ENCODE results near the gene RHPN2. TPM values are rescaled to one million over a fixed set of nuclear protein-coding genes. Genes with fewer than 3 reads are reported as not detected.

The RHPN2 gene
- total RNA-seq, 2 experiments from 2014 or later = 2.1 to 6.4 TPM

DNA sequence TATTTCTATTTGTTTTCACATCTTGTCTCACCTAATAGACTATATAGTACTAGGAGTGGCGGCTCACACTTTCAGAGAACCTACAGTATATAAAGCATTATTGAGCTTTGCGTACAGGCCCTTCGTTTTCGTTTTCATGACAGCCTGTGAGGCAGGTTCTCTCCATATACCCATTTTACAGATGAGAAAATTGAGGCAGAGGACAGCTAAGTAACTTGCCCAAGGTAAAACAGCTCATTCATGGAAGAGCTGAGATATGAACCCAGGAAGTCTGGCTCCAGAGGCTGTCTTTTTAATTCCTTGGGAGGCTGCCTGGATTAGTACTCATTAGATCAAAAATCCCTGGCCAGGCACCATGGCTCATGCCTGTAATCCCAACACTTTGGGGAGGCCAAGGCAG, 63.8 kb downstream of the RHPN2 start:
- Histone ChIP-seq H3K4me2 (ENCODE audit: low read length) (no peak overlapping the region), H4K20me1 (ENCODE audit: insufficient read depth, low read length) (no peaks in the 10 kb centered on the region), H2AFZ (ENCODE audit: low read length) (no peak overlapping the region), H3K4me3 (ENCODE audit: low read depth, low read length, poor library complexity, severe bottlenecking) (no peak overlapping the region), H3K4me1 (ENCODE audit: insufficient read depth, low read length, poor library complexity, severe bottlenecking) (no peaks in the 10 kb centered on the region), H3K9me3 (ENCODE audit: low read length) (no peaks in the 10 kb centered on the region), H3K9me2 (ENCODE audit: insufficient read depth, low read length) (no peaks in the 10 kb centered on the region), H3K79me2 (ENCODE audit: insufficient read depth, low read depth, low read length) (no peaks in the 10 kb centered on the region), H3K36me3 (ENCODE audit: insufficient read depth, low read length) (no peaks in the 10 kb centered on the region), H3K27ac (ENCODE audit: low read depth, low read length, poor library complexity, severe bottlenecking) (no peak overlapping the region)
- no peak for DNase-seq (ENCODE audit: low spot score)
- intact Hi-C loops (cut with micrococcal nuclease; ENCODE audit: unreplicated experiment) = no loop called here
- TF ChIP-seq, protein P1, sequence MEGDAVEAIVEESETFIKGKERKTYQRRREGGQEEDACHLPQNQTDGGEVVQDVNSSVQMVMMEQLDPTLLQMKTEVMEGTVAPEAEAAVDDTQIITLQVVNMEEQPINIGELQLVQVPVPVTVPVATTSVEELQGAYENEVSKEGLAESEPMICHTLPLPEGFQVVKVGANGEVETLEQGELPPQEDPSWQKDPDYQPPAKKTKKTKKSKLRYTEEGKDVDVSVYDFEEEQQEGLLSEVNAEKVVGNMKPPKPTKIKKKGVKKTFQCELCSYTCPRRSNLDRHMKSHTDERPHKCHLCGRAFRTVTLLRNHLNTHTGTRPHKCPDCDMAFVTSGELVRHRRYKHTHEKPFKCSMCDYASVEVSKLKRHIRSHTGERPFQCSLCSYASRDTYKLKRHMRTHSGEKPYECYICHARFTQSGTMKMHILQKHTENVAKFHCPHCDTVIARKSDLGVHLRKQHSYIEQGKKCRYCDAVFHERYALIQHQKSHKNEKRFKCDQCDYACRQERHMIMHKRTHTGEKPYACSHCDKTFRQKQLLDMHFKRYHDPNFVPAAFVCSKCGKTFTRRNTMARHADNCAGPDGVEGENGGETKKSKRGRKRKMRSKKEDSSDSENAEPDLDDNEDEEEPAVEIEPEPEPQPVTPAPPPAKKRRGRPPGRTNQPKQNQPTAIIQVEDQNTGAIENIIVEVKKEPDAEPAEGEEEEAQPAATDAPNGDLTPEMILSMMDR (conservative IDR thresholded peaks at IDR 0.05; ENCODE audit: low read length) = no peak
- TF ChIP-seq EZH2phosphoT487 (IDR thresholded peaks at IDR 0.05; ENCODE audit: borderline replicate concordance, low read depth, low read length) = no peak
- ChIA-PET POLR2A (no interaction called here), CTCF (ENCODE audit: unreplicated experiment) (no interaction called here)
- no TSS peak for BruUV-seq (replicated peaks)

DNA sequence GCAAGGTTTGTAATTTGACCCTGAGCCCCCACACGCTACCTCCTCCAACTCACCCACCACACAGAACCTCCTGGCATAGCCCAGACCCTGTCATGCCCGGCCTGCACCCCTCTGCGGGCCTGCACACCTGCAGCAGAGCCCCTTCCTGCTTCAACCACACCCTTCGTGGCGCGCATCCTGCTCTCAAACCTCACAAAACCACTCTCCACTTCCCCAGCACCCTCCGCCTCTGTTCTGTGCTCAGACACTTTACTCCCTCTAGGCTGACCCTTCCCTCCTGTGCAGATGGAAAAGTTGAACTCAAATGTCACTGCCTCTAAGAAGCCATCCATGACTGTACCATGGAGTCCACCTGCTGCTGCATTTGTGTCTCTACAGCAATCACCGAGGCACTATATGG, 64.2 kb downstream of the RHPN2 start:
- Histone ChIP-seq H2AFZ (ENCODE audit: low read length) (no peak overlapping the region), H3K27ac (ENCODE audit: low read depth, low read length, poor library complexity, severe bottlenecking) (no peak overlapping the region), H3K9me3 (ENCODE audit: low read length) (no peaks in the 10 kb centered on the region), H3K9me2 (ENCODE audit: insufficient read depth, low read length) (no peaks in the 10 kb centered on the region), H4K20me1 (ENCODE audit: insufficient read depth, low read length) (no peaks in the 10 kb centered on the region), H3K79me2 (ENCODE audit: insufficient read depth, low read depth, low read length) (no peaks in the 10 kb centered on the region), H3K4me2 (ENCODE audit: low read length) (no peak overlapping the region), H3K36me3 (ENCODE audit: insufficient read depth, low read length) (no peaks in the 10 kb centered on the region), H3K4me1 (ENCODE audit: insufficient read depth, low read length, poor library complexity, severe bottlenecking) (no peaks in the 10 kb centered on the region), H3K4me3 (ENCODE audit: low read depth, low read length, poor library complexity, severe bottlenecking) (no peak overlapping the region)
- no TSS peak for BruUV-seq (replicated peaks)
- intact Hi-C loops (cut with micrococcal nuclease; ENCODE audit: unreplicated experiment) = no loop called here
- ChIA-PET CTCF (ENCODE audit: unreplicated experiment) (no interaction called here), POLR2A (no interaction called here)
- no peak for DNase-seq (ENCODE audit: low spot score)
- TF ChIP-seq, protein P1 (conservative IDR thresholded peaks at IDR 0.05; ENCODE audit: low read length) = no peak
- no peak for TF ChIP-seq EZH2phosphoT487 (IDR thresholded peaks at IDR 0.05; ENCODE audit: borderline replicate concordance, low read depth, low read length)

DNA sequence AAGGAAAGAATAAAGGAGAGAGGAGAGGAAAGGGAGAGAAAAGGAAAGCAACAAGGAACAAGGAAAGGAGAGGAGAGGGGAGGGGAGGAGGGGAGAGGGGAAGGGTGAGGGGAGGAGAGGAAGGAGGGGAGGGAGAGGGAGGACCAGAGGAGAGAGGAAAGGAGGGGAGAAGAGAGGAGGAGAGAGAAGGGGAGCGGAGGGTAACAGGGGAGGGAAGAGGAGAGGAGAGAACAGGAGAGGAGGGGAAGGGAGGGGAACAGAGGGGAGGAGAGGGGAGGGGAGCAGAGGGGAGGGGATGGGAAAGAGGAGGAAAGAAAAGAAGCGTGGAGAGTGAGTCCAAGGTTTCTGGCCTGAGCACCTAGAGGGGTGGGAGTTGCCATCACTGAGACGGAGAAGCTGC, 66.0 kb downstream of the RHPN2 start:
- H3K4me3 ChIP-seq (ENCODE audit: low read depth, low read length, poor library complexity, severe bottlenecking) = no peak overlapping the region
- no peaks in the 10 kb centered on the region for H3K79me2 ChIP-seq (ENCODE audit: insufficient read depth, low read depth, low read length)
- TF ChIP-seq EZH2phosphoT487 (IDR thresholded peaks at IDR 0.05; ENCODE audit: borderline replicate concordance, low read depth, low read length) = no peak
- TF ChIP-seq, protein P1 (conservative IDR thresholded peaks at IDR 0.05; ENCODE audit: low read length) = no peak
- H3K36me3 ChIP-seq (ENCODE audit: insufficient read depth, low read length) = no peaks in the 10 kb centered on the region
- intact Hi-C loops (cut with micrococcal nuclease; ENCODE audit: unreplicated experiment) = no loop called here
- POLR2A ChIA-PET = no interaction called here
- CTCF ChIA-PET (ENCODE audit: unreplicated experiment) = no interaction called here
- no peak for DNase-seq (ENCODE audit: low spot score)
- no peaks in the 10 kb centered on the region for H3K9me2 ChIP-seq (ENCODE audit: insufficient read depth, low read length)
- no peaks in the 10 kb centered on the region for H3K4me1 ChIP-seq (ENCODE audit: insufficient read depth, low read length, poor library complexity, severe bottlenecking)
- H2AFZ ChIP-seq (ENCODE audit: low read length) = no peak overlapping the region
- H4K20me1 ChIP-seq (ENCODE audit: insufficient read depth, low read length) = no peaks in the 10 kb centered on the region
- H3K4me2 ChIP-seq (ENCODE audit: low read length) = no peak overlapping the region
- BruUV-seq (replicated peaks) = no TSS peak
- H3K9me3 ChIP-seq (ENCODE audit: low read length) = no peaks in the 10 kb centered on the region
- no peak overlapping the region for H3K27ac ChIP-seq (ENCODE audit: low read depth, low read length, poor library complexity, severe bottlenecking)
